Duodenal mucosa (tissue), 2 donors: Measurements from ENCODE around the gene IREB2.
"Not testable (repeated sequence)": the region's sequence is repeated elsewhere in the genome, so short reads cannot be mapped to it uniquely, and the experiment has no call there.

ENCODE experiments used
- H3K27ac ChIP-seq: one replicate; pipeline ENCODE4 v1.7.0; 2013; ENCODE audit warnings: low read depth, low read length
- H3K27me3 ChIP-seq, 2 donors: one replicate each; pipeline ENCODE4 v1.7.0; 2013; ENCODE audit warnings: low read length in 2 of 2, control low read depth in 1 of 2; ENCODE audit not compliant: insufficient read depth in 2 of 2, control insufficient read depth in 1 of 2
- H3K36me3 ChIP-seq, 2 donors: one replicate each; pipeline ENCODE4 v1.7.0; 2013; ENCODE audit warnings: low read length in 2 of 2, control low read depth in 1 of 2; ENCODE audit not compliant: insufficient read depth in 2 of 2, control insufficient read depth in 1 of 2
- H3K4me1 ChIP-seq, 2 donors: one replicate each; pipeline ENCODE4 v1.7.0; 2013; ENCODE audit warnings: low read length in 2 of 2, control low read depth in 1 of 2; ENCODE audit not compliant: insufficient read depth in 2 of 2, control insufficient read depth in 1 of 2
- H3K4me3 ChIP-seq, 2 donors: one replicate each; pipeline ENCODE4 v1.7.0; 2013; ENCODE audit warnings: low read length in 2 of 2, low read depth in 1 of 2
- H3K9ac ChIP-seq, 2 donors: one replicate each; pipeline ENCODE4 v1.7.0; 2013; ENCODE audit warnings: low read length in 2 of 2, low read depth in 1 of 2
- H3K9me3 ChIP-seq, 2 donors: one replicate each; pipeline ENCODE4 v1.7.0; 2013; ENCODE audit warnings: low read length in 2 of 2, control low read depth in 1 of 2; ENCODE audit not compliant: control insufficient read depth in 1 of 2

IREB2 gene

DNA sequence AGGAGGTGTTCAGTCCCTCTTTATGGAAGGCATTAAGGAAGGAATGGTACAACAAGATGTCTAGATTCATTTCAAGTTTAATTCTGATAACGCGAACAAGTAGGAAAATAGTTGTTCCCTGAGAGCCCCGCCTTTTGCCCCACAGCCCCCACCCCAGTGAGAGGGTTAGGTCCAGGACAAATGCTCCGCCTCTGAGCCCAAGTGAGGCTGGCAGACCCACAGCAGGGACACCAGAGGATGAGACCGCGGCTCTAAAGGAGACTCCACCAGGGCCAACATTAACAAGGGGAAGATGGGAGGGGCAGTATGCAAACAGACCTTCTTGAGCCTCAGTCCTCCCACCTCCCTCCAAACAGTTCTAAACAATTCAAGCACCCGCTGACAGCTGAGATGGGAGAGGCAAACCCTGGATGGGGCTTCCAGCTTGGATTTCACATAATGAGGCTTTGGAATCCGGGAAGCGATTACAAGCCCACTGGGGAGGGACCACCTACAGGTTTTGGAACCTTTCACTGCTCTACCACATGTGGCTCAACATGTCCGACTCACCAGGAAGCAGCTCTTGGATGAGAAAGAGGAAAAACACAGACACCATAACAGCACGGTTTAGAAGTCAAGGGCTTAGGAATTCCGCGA is 42.9 kb upstream of the IREB2 start:
- H3K36me3 ChIP-seq = no peaks in the 10 kb centered on the region
- no peak overlapping the region for H3K4me3 ChIP-seq
- no peaks in the 10 kb centered on the region for H3K27me3 ChIP-seq
- H3K27ac ChIP-seq = no peak overlapping the region
- H3K9ac ChIP-seq = no peak overlapping the region
- H3K9me3 ChIP-seq = no peaks in the 10 kb centered on the region
- peaks cover 0 to 8% of the 10 kb centered on the region in 2 donors for H3K4me1 ChIP-seq

- Histone ChIP-seq H3K9me3 (no peaks in the 10 kb centered on the region), H3K4me1 (peaks cover 0 to 8% of the 10 kb centered on the region in 2 donors), H3K9ac (no peak overlapping the region), H3K27ac (no peak overlapping the region), H3K36me3 (no peaks in the 10 kb centered on the region), H3K27me3 (no peaks in the 10 kb centered on the region), H3K4me3 (no peak overlapping the region)
Observed at GRCh38 chr15:78396186-78396814, 41.7 kb upstream of the IREB2 start.

DNA sequence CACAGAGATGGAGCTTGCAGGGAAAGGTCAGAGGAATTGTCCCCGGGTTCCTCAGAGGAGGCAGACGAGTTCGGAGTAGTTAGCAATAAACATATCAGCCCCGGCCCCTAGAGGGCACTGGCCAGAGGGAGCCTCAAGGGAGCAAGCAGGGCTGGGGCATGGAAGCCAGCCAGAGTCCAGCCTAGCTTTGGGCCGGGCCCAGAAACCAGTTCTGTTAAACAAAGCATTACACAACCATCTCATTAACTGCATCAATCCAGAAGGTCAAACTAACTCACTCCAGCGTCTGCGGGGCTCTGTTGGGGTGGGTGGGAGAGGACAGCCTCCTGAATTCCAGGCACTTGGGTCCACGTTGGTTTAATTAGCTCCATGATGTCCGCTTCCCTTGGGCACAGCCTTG is 41.0 kb upstream of the IREB2 start:
- Histone ChIP-seq H3K27ac (no peak overlapping the region), H3K27me3 (peaks cover 0 to under 1% of the 10 kb centered on the region in 2 donors), H3K4me3 (no peak overlapping the region)

DNA sequence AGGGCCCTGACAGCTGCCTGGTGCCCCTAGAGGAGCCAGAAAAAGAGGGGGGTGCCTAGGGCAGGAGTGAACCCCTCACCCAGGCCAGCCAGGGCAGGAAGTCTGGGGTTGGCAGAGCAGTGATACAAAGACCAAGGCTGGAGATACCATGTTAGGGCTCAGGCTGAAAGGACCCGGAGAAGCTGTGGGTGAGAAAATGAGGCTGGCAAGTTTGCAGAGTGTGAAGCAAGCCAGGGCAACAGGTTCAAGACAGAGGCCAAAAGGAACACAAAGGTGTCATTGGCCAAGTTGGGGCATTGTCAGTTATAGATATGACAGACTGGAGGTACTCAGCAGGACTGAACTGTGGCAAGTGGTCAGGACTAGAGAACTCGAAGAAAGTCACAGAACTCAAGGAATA is 40.6 kb upstream of the IREB2 start:
- Histone ChIP-seq H3K27me3 (peaks cover 0 to 4% of the 10 kb centered on the region in 2 donors), H3K4me3 (no peak overlapping the region), H3K36me3 (no peaks in the 10 kb centered on the region), H3K4me1 (peaks cover 0 to 8% of the 10 kb centered on the region in 2 donors), H3K9ac (no peak overlapping the region), H3K9me3 (no peaks in the 10 kb centered on the region), H3K27ac (no peak overlapping the region)

More for the DNA sequence above, 41.0 kb upstream of the IREB2 start:
- no peaks in the 10 kb centered on the region for H3K9me3 ChIP-seq
- H3K9ac ChIP-seq = no peak overlapping the region
- peaks cover 0 to 8% of the 10 kb centered on the region in 2 donors for H3K4me1 ChIP-seq
- H3K36me3 ChIP-seq = no peaks in the 10 kb centered on the region

- H3K27ac ChIP-seq = no peak overlapping the region
- H3K9ac ChIP-seq = no peak overlapping the region
- peaks cover 0 to 8% of the 10 kb centered on the region in 2 donors for H3K4me1 ChIP-seq
Observed at GRCh38 chr15:78398076-78398825, 39.8 kb upstream of the IREB2 start.

DNA sequence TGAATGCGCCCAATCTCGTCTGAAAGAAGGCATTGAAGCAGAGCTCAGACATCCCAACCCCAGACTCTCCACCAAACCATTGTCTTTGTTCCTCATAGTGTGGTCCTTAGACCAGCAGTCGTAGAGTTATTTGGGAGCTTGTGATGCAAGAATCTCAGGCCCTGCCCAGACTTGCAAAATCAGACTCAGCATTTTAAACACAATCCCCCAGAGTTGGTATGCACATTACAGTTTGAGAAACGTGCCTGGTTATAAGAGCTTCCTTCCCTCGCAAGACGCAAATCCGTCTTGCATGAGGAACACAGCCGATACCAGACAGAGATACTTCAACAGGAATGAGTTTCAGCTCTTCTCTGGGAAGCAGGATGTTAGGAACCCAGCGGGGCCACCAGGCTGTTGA is 38.9 kb upstream of the IREB2 start:
- Histone ChIP-seq H3K9ac (no peak overlapping the region), H3K9me3 (no peaks in the 10 kb centered on the region), H3K27me3 (peaks cover 0 to 4% of the 10 kb centered on the region in 2 donors), H3K36me3 (no peaks in the 10 kb centered on the region), H3K4me1 (peaks cover 6 to 12% of the 10 kb centered on the region in 2 donors), H3K27ac (no peak overlapping the region), H3K4me3 (no peak overlapping the region)

More at GRCh38 chr15:78398076-78398825, 39.8 kb upstream of the IREB2 start:
- no peaks in the 10 kb centered on the region for H3K9me3 ChIP-seq
- no peaks in the 10 kb centered on the region for H3K36me3 ChIP-seq
- H3K4me3 ChIP-seq = no peak overlapping the region
- peaks cover 0 to 4% of the 10 kb centered on the region in 2 donors for H3K27me3 ChIP-seq

DNA sequence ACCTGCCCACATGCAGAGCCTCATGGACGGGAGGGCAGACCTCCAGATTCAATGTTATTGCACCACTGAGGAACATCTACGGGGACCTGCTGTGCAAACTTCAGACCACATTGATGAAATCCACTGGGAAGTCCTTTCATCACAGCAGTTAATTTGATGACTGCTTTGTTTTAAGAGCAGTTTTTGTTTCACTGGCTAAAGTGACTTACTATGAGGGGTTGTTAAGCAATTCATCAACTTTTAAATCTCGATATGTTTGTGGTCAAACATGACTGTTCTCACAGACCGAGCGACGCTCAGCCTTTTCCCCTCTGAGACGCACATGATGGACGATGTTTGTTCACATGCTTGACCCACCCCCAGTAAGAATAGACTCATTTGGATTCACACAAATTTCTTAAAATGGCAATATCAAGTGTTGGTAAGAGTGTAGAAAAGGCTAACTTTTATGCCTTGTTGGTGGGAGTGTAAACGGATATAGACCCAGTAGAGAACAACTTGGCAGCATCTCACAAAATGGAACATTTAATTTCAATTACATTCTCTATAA is 35.9 kb upstream of the IREB2 start:
- Histone ChIP-seq H3K9ac (no peak overlapping the region), H3K27me3 (peaks cover 0 to 4% of the 10 kb centered on the region in 2 donors), H3K4me1 (peaks cover 6 to 11% of the 10 kb centered on the region in 2 donors), H3K4me3 (no peak overlapping the region), H3K36me3 (no peaks in the 10 kb centered on the region), H3K27ac (no peak overlapping the region), H3K9me3 (no peaks in the 10 kb centered on the region)

DNA sequence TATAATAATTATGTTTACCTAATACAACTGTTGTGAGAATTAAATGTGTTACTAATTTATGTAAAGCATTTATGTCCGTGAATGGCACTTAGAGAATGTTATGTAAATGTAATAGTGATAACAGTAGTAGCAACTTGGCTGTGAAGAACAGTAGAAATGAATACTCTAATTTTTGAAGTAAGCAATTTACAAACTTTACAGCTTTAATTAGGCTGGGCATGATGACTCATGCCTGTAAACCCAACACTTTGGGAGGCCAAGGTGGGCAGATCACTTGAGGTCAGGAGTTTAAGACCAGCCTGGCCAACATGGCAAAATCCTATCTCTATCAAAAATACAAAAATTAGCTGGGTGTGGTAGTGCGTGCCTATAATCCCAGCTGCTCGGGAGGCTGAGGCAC is 33.9 kb upstream of the IREB2 start:
- peaks cover 6 to 13% of the 10 kb centered on the region in 2 donors for H3K4me1 ChIP-seq
- no peak overlapping the region for H3K4me3 ChIP-seq
- H3K9ac ChIP-seq = no peak overlapping the region
- peaks cover 0 to 4% of the 10 kb centered on the region in 2 donors for H3K27me3 ChIP-seq
- no peaks in the 10 kb centered on the region for H3K9me3 ChIP-seq
- H3K36me3 ChIP-seq = no peaks in the 10 kb centered on the region
- H3K27ac ChIP-seq = no peak overlapping the region

- not testable (repeated sequence) for H3K4me3 ChIP-seq, H3K9ac ChIP-seq, H3K9me3 ChIP-seq, H3K27ac ChIP-seq, H3K36me3 ChIP-seq, H3K27me3 ChIP-seq
- H3K4me1 ChIP-seq = peaks cover 6 to 13% of the 10 kb centered on the region in 2 donors
Observed at GRCh38 chr15:78404796-78405195, 33.2 kb upstream of the IREB2 start.
